ENCODE results near the gene NRXN2. TPM values are rescaled to one million over a fixed set of nuclear protein-coding genes. Genes with fewer than 3 reads are reported as not detected.
A peak's percentile ranks its signal among the peaks of the same experiment; 100 is the strongest.

The NRXN2 gene
- total RNA-seq, 1 donor from 2014 or later, result 13.8 TPM

DNA sequence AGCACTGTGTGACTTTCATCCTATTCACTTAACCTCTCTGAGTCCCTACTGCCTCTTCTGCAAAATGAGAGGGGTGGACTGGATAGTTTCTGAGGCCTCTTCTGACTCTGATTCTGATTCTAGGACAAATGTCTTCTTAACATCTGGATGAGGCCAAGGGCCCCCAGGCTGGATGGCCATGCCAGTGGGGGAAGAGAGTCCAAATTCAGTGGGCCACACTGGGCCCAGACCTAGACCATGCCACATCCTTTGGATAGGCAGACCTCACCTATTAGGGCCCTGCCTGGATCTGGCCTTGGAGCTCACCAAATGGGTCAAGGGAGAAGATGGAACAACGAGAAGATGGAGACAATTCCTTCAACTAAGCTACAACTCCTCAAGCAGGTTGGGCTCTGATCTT, 24.6 kb downstream of the NRXN2 start:
- no peak for DNase-seq

DNA sequence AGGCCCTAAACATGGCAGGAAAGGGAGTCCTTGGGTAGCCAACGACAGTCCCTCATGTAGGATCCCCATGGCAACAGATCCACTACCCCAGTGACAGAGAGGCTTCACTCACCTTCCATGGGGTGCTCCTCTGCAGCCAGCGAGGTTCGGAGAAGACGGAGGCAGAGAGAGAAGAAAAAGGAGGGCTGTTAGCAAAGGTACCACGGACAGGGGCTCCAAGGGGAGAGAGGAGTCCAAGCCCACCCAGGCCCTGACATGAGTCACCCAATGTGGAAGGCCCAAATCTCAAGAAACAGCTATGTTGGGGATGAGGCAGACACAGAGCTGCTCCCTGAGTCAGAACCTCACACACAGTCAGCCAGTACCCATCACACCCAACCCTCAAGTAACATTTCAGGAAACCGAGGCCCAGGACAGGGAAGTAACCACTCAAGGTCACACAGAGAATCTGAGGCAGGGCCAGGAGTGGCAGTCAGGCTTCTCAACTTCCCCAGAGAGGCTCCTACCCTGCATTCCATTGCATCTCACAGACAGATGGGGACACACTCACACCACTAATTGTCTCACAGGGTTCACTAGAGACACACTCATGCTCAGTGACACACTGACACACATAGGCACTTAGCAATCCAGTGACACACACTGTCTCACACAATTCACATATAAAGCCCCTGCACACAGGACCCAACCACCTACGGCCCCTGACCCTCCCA, 25.2 kb downstream of the NRXN2 start:
- no peak for DNase-seq

DNA sequence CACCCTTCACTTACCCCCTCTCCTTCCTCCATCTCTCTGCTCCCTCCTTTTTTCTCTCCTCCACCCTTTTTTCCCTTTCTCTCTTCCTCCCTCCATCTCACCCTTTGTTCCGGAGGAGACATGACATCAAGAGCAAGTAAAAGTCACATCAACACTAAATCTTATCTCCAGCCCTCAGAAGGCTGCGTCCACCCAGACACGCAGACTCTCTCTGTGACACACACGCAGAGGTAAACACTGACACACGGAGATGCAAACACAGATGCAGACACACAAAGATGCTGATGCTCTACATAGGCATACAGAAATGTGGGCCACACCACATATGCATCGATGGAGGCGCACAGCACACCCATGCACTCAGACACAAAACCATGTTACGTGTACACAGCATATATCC, 27.0 kb downstream of the NRXN2 start:
- no peak for DNase-seq

DNA sequence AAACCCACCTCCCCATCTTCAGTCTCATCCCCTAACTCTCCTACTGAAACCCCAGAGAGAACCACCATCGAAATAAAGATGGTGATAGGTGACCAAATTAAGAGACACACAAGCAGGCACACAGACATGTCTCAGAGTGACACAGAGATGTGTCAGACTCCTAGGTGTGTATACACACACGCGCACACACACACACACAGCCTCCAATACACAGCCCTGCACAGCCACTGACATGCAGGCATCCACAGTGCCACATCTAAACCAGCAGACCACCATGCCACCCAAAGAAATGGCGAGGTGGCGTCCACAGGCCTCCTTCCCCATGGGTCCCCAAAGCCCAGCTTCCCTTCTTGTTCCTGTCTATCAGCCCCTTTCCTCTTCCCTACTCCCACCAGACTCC, 27.4 kb downstream of the NRXN2 start:
- no peak for DNase-seq

DNA sequence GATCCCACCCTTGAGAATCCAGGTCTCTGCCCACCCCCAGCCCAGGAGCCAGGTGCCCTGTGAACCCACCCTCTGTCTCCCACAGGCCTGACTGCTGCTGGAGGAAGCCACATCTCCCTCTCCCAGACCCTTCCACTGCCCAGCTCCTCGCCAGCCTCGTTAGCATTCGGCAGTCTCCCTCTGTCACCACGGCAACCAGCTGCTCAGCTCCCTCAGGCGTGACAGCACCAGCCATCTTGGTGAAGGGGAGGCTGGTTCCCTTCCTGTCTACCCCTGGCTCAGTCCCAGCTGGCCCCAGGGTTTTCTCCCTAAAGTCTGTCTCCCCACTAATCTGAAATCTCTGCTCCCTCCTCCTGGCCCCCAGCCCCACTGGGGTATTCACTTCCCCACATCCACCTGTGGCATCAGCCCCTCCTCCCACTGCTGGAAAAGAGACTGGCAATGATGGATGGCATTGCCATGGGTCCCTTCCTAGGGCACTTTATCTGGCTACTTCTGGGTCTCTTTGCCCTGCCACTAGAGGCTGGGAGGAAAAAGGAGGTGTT, 28.1 kb downstream of the NRXN2 start:
- peak; percentile 66 for DNase-seq

DNA sequence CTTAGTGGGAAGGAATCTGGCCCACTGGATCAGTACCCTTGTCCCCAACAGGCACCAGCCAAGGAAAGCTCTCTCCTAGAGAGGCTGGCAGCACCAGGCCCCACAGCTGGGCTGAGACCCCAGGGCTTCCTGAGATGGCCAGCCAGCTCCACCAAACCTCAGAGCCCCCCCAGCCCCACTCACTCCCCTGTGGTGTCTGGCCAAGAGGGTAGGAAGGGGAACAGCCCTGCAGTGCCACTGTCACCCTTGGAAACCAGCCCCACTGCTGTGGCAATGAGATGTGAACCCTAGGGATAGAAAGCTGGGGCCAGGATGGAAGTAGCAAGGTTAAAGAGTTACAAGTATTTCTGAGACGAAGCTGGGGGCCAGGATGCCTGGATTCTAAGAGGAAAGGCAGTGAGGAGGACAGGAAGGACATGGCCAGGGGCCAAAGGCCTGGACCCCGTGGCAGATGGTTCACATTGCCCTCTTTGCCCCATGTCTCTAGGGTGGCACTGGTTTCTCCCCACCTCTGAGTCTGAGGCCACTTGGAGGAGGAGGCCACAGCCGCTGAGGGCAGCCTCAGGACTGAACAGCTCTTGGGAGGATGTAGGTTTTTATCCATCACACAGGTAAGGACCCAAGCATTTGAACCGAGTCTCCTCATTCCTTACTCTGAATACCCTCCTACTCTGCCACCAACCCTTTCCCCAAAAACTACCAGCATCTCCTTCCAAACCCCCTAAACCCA, 28.8 kb downstream of the NRXN2 start:
- DNase-seq, result no peak

DNA sequence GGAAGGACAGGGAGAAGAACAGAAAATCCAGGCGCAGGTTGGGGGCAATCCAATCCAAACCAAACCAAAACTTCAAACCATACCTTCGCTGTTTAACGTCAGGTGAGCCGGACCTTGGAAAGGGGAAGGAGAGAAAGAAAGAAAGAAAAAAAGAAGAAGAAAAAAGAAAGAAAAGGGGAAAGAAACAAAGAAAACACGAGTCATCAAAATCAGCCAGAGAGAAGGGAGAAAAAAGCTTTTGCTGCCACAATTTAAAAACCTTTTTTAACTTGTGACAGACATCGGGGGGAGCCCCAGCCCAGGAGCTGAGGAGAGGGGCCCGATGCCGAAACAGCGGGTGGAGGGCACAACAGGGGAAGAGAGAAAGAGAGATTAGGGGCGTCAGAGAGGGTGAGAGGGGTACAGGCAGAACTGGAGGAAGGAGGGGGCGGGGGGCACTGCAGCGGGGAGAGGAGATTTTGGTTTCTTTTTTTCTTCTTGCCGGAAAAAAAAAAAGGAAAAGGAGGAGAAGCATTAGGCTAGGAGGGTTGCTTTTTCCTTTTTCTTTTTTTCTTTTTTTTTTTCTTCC, 30.1 kb downstream of the NRXN2 start:
- no peak for DNase-seq

DNA sequence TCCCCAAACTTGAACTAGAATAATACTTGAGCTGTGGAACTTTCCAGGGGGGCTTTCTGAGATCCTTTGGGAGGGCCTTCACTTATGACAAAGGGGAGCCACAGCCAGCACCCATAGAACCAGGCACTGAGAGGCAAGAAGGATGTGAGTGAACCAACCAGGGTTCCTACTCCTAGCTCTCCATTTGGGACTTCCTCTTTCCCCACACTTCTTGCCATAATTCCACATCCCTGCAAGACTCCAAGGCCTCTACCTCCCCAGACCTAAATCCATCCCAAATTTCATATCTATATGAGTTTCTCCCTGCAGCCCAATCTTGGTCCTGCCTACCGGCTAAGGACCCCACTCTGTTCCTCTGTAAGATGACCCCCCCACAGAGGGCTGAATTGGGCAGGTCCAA, 31.5 kb downstream of the NRXN2 start:
- DNase-seq, result no peak

DNA sequence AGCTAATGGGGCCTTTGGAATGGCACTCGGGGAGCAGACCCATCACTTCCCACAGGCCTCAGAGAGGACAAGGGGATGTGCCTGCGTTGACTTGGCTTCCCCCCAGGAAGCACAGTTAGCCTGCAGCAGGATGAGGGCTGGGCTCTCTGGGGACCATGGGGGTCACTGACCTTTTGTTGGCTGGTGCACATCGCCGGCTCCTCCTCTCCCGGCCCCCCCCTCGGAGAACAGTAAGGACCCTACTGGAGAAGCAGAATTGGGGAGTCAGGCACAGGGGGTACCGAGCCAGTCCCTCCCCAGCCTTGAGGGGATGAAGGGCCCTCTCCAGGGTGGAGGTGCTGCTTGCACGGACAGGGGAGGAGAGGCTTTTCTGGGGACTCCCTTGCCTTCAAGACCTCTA, 32.8 kb downstream of the NRXN2 start:
- DNase-seq, result no peak

DNA sequence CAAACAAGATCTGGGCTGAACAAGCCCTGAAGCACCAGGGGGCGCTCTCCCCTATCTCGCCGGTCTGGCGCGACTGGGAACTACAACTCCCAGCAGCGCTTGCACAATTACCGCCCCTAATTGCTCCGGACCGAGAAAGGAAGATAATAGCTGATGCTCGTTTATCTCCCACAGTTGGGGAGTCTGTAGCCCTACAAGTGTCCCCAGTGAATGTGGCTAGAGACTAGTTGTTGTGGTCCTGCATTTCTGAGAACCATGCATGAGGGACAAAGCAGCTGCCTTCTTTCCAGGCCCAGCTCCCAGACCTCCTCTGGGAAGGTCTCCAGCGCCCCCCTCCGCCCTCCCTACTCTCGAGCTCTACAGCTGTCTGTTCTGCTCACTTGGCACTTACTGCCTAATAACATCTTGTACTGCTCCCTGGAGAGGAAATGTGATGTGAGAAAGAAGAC, 34.4 kb downstream of the NRXN2 start:
- peak; percentile 97 for DNase-seq

DNA sequence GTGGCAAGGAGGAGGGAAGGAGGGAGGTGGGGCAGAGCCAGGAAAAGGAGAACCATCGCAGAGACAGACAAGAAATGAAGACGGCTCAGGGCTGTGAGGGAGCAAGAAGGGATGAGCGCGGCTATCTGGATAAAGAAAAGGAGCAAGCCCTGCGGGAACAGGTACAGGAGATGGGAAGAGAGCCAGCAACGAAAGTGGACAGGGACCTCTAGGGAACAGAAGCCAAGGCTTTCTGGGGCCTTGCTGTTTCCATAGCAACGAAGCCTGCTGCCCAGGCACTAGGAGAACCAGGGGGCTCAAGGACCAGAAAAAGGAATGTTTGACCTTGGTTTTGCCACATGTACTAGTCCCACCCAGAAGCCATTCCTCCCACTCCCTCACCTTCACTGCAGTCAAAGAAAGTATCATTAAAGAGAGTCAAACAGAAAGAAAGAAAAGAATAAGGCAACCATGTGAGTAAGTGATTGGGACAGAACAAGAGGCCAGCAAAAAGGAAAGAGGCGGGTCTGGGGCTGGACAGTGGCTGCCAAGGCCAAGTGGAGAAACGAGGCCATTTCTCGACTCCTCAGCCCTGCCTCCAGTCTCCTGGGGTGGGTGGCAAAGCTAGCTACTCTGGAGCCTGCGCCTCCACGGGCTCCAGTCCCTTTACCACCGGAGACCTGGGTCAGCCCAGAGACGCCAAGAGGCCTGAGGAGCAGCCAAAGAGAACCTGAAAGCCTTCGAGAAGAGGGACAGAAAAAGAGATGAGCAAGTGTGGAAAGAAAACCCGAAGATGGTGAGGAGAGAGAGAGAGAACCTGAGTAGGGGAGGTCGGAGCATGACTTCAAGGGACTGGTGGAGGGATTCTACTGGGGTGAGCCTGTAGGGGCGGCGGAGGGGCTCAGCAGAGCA, 35.1 kb downstream of the NRXN2 start:
- DNase-seq, result no peak

DNA sequence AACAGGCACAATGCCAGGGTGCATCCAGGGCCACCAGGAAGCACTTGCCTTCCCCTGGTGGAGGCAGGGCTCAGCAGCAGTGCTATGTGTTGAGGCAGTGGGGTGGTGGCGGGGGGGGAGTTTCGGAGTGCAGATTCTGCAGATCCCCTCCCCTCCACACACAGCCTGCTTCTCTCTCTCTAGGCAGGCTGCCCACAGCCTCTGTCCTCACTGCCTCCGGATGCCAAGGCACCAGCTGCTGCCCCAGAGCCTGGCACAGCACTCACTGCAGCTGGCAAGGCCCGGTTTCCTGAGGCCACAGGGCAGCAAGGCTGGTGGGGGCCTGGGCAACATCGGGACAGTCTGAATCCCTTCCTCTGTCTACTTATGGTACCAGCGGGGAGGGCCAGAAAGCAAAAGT, 35.8 kb downstream of the NRXN2 start:
- peak; percentile 94 for DNase-seq

DNA sequence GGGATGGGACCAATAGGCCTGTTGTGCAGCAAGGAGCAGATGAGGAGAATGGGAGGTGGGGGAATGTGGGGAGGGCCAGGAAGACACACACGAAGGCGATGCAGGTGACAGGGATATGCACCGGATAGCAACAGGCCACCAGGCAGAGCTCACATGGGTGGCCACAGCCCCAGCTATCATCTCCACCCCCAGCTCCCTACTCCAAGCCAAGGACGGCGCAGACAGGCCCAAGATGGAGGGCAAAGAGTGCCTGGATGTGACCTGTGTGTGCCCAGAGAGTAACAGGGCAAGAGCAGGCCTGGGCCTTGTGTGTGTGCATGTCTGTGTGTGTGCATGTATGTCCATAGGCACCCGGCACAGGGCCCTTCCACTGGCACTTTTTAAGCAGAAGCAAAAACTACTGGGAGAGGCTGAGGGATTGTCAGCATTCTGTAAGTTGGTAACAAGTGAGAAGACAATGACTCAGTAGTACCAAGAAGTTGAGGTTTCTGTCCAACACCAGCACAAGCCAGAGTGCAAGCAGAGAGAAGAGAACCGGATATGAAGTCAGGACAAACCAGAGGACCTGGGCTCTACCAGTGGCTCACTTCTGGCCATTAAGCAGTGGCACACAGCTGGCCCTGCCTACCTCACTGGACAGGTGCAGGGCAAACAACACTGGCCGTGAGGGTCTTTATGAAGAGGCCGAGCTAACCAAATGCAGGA, 36.4 kb downstream of the NRXN2 start:
- DNase-seq, result no peak

DNA sequence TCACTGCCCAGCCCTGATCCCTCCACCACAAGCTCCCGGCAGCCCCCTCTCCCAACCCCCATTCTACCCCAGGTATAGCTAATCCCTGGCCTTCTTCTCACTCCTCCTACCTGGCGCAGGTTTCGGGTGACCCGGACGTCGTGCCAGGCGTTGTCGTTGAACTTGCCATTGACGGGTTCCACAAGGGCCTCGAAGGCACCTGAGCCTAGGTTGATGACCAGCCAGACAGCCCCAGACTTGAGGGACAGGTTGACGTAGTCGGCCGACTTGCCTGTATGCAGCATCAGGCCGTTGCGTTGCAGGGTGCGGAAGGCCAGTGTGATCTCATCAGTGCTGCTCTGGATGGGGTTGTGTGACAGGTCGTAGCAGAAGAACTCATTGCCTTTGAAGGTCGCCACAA, 37.5 kb downstream of the NRXN2 start:
- no peak for DNase-seq

DNA sequence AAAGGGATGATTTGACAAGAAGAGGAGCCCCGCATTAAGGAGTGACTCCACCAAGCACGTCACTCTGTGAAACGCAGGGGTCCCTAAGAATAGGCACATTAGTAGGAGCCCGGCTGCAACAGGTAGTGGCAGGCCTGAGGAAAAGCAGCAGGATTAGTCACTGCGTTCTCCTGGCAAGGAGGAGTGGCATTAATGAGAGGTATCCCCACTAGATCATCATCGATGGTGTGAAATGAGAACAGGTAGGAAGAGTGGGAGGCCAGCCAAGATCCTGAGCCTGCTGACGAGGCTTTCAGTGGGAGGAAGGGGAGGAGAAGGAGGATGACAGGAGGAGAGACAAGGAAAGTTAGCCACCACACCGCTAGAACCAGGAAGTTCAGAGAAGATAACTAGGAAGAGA, 38.6 kb downstream of the NRXN2 start:
- no peak for DNase-seq

DNA sequence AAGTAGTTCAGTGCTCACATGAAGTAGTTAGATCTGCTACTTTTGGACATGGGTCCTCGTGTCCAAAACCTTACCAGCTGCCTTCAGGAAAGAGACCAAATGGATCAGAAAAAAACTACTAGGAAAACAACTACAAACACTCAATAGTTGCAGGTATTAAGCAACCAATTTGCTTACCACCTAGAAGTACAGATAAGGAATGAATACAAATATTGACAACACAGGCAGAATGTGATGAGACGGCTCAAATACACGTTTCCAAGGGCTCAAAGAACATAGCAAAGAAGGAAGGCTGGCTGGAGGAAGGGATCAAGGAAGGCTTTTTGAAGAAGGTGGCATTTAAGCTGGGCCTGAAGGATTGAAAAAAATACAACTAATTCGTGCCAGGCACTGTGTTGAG, 41.8 kb downstream of the NRXN2 start:
- no peak for DNase-seq

DNA sequence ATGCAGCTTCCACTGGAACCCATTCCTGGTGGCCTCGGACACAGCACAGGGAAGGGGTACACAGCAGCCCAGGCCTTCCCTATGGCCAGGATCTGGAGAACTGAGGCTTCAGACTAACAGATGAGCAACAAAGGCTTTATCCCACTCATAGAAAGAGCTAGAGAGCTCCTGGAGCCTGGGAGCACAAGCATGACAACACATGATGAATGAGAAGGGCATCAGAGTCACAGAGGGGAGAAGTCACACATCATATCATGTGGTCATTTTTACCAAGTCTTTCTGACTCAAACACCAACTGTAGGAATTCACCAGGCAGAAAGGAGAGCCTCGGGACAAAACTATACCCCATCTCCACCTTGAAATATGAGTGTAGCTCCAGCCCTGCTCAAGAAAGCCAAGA, 43.2 kb downstream of the NRXN2 start:
- no peak for DNase-seq

DNA sequence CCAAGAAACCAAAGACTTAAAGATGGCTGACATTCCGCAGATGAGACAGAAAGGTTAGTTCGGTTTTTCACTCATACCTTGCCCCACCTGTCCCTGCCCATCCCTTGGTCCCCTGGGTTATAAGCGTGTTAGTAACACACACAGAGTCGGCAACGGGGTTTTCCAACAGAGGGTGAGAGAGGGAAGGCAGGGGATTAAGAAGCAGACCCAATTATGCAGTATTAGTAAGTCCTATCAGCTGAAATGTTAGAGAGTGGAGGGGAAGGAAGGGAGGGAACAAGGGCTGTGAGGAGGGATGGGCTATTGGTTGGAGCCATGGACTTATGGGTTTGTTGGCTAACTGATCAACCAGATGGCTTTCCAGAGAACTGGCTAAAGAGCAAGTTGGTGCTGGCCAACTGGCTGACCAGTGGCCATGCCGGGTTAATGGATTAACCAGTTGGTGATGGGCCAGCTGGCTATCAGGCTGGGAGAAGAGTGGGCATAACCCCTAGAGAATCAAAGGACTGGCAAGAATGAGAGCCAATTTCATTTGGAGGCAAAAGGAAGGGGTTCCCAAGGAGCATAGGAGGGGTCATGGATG, 45.5 kb downstream of the NRXN2 start:
- DNase-seq, result no peak

DNA sequence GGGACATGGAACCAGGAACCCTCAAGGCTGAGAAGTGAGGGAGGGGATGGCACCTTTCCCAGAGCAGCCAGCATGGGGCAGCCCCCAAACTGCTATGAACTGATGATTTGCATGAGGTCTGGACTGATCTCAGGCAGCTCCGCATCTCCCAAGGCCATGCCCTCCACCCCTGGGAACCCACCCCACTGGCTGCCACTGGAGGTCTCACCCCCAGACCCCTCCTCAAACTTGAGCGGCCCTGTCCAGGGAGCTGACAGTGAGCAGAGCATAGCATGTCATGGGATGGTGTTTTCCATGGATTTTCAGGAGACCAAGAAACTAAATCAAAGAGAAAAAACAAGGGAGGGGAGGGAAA, 46.8 kb downstream of the NRXN2 start:
- no peak for DNase-seq

DNA sequence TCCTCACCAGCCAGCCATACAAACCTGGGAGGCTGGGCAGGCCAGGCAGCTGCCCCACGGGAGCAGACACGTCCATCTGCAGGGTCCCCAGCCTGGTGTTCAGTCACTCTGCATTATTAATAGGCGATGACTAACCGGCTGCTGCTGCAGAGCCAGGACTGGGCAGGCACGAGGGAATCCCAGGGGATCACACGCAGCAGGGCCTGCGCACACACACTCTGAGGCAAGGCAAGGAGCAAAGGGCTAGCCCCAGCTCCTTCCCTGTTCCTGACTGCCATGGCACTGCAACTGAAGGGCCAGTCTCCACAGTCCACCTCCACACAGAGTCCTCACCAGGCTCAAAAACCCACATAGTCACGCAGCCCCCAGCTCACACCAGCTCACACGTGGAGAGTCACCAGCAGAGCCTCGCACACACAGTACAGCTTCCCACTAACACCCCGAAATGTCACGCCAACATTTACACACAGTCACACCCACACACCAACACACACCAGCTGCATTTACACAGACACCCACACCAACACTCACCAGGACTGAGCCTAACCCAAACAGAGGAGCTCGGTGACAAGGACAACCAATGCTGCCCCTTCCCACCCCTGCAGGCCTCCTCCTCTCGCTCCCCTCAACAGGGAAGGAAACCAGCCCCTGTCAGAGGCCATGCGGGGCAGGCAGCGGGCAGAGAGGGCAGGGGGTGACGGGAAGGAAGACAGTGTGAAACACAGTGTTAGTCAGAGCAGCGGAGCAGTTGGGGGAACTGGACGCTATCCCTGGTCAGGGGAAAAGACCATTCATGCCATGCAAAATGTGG, 47.3 kb downstream of the NRXN2 start:
- peak; percentile 84 for DNase-seq

DNA sequence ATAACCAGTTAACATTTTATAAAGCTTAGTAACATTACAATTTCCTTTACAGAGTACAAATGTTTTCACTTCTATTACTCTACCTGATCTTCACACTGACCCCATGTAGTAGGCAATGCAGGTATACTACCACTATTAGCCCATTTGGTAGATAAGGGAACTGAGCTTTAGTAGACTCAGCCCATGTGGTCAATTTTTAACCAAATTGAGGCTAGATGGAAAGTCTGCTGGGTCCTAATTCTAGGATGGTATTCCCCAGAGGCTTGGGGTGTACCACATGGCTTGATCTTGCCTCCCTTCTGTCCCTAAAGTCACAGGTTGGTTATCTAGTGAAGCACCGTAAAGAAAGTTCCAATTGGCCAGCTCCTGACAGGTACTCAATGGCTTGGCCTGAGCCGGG, 48.2 kb downstream of the NRXN2 start:
- no peak for DNase-seq
